ENCODE measurements around the gene DYNAP.

DYNAP gene, protein sequence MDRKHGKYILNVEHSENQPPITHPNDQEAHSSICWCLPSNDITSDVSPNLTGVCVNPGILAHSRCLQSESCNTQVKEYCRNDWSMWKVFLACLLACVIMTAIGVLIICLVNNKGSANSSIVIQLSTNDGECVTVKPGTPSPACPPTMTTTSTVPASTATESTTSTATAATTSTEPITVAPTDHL

GRCh38 chr18:54590945-54591344, at the start of gene DYNAP:
Gene DYNAP, plus strand, starts transcription at chr18:54591245. Its CDS starts 38 bp downstream, at chr18:54591283.
- Histone ChIP-seq H3K4me1 (ENCODE audit: low read depth, poor library complexity, severe bottlenecking) (no peaks in the 10 kb centered on the region), H3K4me3 (IDR thresholded peaks at IDR 0.05; ENCODE audit: insufficient read depth, low read depth, low read length) (no peak within 1 kb of the TSS), H4K20me1 (ENCODE audit: insufficient read depth) (no peaks in the 10 kb centered on the region), H3K9ac (no peak within 1 kb of the TSS), H3K4me2 (no peak within 1 kb of the TSS), H3K79me2 (ENCODE audit: insufficient read depth, low read depth) (no peaks in the 10 kb centered on the region), H3K36me3 (ENCODE audit: insufficient read depth) (no peaks in the 10 kb centered on the region), H2AFZ (ENCODE audit: low read depth) (no peak within 1 kb of the TSS), H3K27ac (no peak within 1 kb of the TSS), H3K27me3 (ENCODE audit: insufficient read depth, low read depth) (no peaks in the 10 kb centered on the region)
- TF ChIP-seq CTCF (conservative IDR thresholded peaks at IDR 0.05; ENCODE audit: low read depth, low read length) = no peak

GRCh38 chr18:54551590-54551989, 39.5 kb upstream of the DYNAP start:
- Histone ChIP-seq H3K9ac (no peak overlapping the region), H3K27me3 (ENCODE audit: insufficient read depth, low read depth) (no peaks in the 10 kb centered on the region), H4K20me1 (ENCODE audit: insufficient read depth) (no peaks in the 10 kb centered on the region), H3K4me3 (IDR thresholded peaks at IDR 0.05; ENCODE audit: insufficient read depth, low read depth, low read length) (no peak overlapping the region), H3K79me2 (ENCODE audit: insufficient read depth, low read depth) (no peaks in the 10 kb centered on the region), H3K4me2 (no peak overlapping the region), H3K27ac (no peak overlapping the region), H3K4me1 (ENCODE audit: low read depth, poor library complexity, severe bottlenecking) (no peaks in the 10 kb centered on the region), H3K36me3 (ENCODE audit: insufficient read depth) (no peaks in the 10 kb centered on the region), H2AFZ (ENCODE audit: low read depth) (no peak overlapping the region)
- TF ChIP-seq CTCF (conservative IDR thresholded peaks at IDR 0.05; ENCODE audit: low read depth, low read length) = no peak

DNA sequence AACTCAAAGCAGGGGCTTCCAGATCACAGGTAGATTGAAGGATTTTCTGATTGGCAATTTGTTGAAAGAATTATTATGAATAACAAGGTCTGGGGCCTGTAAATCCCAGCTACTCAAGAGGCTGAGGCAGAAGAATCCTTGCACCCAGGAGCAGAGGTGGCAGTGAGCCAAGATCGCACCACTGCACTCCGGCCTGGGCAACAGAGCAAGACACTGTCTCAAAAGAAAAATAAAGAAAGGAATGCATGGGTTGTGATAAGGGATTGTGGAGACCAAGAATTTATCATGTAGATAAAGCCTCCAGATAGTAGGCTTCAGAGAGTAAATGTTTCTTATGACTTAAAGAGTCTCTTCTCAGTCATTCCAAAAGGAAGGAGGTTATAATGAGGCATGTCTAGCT, 35.8 kb upstream of the DYNAP start:
- Histone ChIP-seq H3K4me1 (ENCODE audit: low read depth, poor library complexity, severe bottlenecking) (no peaks in the 10 kb centered on the region), H3K27me3 (ENCODE audit: insufficient read depth, low read depth) (no peaks in the 10 kb centered on the region), H2AFZ (ENCODE audit: low read depth) (no peak overlapping the region), H3K79me2 (ENCODE audit: insufficient read depth, low read depth) (no peaks in the 10 kb centered on the region), H3K4me3 (IDR thresholded peaks at IDR 0.05; ENCODE audit: insufficient read depth, low read depth, low read length) (no peak overlapping the region), H3K36me3 (ENCODE audit: insufficient read depth) (no peaks in the 10 kb centered on the region), H3K9ac (no peak overlapping the region), H4K20me1 (ENCODE audit: insufficient read depth) (no peaks in the 10 kb centered on the region), H3K4me2 (no peak overlapping the region), H3K27ac (no peak overlapping the region)
- TF ChIP-seq CTCF (conservative IDR thresholded peaks at IDR 0.05; ENCODE audit: low read depth, low read length) = no peak

GRCh38 chr18:54555996-54556395, 35.0 kb upstream of the DYNAP start:
- H3K4me1 ChIP-seq (ENCODE audit: low read depth, poor library complexity, severe bottlenecking) = no peaks in the 10 kb centered on the region

More at GRCh38 chr18:54555996-54556395, 35.0 kb upstream of the DYNAP start:
- H2AFZ ChIP-seq (ENCODE audit: low read depth) = no peak overlapping the region
- H3K4me3 ChIP-seq (IDR thresholded peaks at IDR 0.05; ENCODE audit: insufficient read depth, low read depth, low read length) = no peak overlapping the region
- H3K27me3 ChIP-seq (ENCODE audit: insufficient read depth, low read depth) = no peaks in the 10 kb centered on the region
- H3K36me3 ChIP-seq (ENCODE audit: insufficient read depth) = no peaks in the 10 kb centered on the region
- H3K9ac ChIP-seq = no peak overlapping the region
- H3K4me2 ChIP-seq = no peak overlapping the region
- no peaks in the 10 kb centered on the region for H3K79me2 ChIP-seq (ENCODE audit: insufficient read depth, low read depth)
- no peak overlapping the region for H3K27ac ChIP-seq
- H4K20me1 ChIP-seq (ENCODE audit: insufficient read depth) = no peaks in the 10 kb centered on the region
- TF ChIP-seq CTCF (conservative IDR thresholded peaks at IDR 0.05; ENCODE audit: low read depth, low read length) = no peak

All from KMS-11 (cell line).